Stimulated activated CD8-positive, alpha-beta memory T cell treated with anti-CD3 and anti-CD28 coated beads, Interleukin-2, amount 100 ng/mL, for 48 hours (primary cell): ENCODE data around the gene PDCD1.
"Not testable (repeated sequence)": the region's sequence is repeated elsewhere in the genome, so short reads cannot be mapped to it uniquely, and the experiment has no call there.

ENCODE experiments used
- DNase-seq, 2 donors: peaks; one replicate each; pipeline ENCODE4 v3.0.0-alpha.2; 2020; ENCODE audit warnings: low read depth in 2 of 2

PDCD1 gene

GRCh38 chr2:241877989-241878970, 19.6 kb upstream of the PDCD1 start:
- peak; percentile 60 to 68 for DNase-seq

GRCh38 chr2:241877197-241877685, 18.5 kb upstream of the PDCD1 start:
- DNase-seq = no peak

DNA sequence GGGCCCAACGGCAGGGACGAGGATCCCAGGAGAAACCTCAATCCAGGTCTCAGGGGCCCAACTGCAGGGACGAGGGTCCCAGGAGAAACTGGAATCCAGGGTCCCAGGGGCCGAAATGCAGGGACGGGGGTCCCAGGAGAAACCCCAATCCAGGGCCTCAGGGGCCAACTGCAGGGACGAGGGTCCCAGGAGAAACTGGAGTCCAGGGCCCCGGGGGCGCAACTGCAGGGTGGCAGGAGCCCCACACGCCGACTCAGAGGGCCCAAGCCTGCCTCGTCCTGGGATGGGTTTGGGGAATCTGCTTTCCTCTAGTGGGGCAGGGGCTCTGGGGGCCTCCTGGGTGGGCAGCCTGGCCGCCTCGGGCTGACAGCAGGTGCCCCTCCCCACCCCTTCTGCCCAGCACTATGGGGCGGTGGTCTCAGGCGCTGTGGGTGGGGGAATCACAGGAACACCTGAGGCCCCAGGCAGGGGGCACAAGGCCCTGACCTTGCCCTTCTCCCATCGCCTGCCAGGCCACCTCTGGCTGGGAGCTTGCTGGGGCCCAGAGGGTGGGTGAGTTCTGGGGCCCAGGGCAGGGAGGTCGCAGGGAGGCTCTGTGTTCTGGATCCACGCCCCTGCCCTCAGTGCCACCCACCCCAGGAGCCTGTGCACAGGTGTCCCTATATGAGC, 18.0 kb upstream of the PDCD1 start:
- no peak for DNase-seq

DNA sequence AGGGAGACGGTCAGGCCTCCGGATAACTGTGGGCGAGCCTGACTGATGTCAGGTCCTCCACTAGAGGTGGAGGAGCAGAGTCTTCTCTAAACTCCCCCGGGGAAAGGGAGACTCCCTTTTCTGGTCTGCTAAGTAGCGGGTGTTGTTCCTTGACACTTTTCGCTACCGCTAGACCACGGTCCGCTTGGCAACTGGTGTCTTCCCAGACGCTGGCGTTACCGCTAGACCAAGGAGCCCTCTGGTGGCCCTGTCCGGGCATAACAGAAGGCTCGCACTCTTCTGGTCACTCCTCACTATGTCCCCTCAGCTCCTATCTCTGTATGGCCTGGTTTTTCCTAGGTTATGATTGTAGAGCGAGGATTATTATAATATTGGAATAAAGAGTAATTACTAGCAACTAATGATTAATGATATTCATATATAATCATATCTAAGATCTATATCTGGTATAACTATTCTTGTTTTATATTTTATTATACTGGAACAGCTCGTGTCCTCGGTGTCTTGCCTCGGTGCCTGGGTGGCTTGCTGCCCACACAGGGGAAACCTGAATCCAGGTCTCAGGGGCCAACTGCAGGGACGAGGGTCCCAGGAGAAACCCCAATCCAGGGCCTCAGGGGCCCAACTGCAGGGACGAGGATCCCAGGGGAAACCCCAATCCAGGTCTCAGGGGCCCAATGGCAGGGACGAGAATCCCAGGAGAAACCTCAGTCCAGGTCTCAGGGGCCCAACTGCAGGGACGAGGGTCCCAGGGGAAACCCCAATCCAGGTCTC, 17.2 kb upstream of the PDCD1 start:
- DNase-seq = not testable (repeated sequence)

DNA sequence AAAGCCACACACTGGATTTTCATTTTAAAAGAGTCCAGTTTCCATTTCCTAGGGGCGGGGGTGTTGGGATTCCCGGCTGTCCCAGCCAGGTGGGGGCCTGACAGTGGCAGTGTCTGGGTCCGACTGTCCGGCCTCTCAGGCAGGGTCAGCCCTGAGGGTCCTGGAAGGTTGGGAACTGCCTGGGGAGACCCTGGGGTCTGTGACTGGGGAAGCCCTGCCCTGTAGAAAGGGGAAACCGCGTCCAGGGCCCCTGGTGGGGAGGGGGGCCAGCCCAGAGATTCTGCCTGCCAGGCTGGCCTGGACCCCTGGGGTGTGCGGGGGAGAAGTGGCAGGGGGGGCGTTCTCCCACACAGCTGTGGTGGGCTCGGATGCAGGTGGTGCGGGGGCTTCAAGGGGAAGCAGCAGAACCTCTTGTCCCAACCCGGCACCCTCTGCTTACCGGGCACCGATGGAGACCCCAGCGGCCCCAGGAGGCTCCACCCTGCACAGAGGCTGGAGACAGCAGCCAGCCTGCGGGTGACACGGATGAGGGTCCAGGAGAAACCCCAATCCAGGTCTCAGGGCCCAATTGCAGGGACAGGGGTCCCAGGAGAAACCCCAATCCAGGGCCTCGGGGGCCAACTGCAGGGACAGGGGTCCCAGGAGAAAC, 15.7 kb upstream of the PDCD1 start:
- no peak for DNase-seq

DNA sequence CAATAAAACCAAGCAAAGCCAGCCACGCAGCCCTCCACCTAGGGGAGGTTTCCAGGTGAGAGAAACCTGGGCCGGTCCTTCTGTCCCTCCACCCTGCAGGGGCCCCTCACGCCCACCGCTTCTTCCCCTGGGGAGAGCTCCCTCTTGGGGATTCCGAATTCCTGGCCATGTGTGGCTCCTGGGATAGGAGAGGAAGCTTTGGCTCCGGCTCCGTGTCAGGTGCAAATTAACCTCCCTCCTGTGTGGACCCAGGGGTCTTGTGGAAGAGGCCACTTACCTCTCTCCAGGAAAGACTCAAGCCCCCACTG, 15.1 kb upstream of the PDCD1 start:
- no peak for DNase-seq

DNA sequence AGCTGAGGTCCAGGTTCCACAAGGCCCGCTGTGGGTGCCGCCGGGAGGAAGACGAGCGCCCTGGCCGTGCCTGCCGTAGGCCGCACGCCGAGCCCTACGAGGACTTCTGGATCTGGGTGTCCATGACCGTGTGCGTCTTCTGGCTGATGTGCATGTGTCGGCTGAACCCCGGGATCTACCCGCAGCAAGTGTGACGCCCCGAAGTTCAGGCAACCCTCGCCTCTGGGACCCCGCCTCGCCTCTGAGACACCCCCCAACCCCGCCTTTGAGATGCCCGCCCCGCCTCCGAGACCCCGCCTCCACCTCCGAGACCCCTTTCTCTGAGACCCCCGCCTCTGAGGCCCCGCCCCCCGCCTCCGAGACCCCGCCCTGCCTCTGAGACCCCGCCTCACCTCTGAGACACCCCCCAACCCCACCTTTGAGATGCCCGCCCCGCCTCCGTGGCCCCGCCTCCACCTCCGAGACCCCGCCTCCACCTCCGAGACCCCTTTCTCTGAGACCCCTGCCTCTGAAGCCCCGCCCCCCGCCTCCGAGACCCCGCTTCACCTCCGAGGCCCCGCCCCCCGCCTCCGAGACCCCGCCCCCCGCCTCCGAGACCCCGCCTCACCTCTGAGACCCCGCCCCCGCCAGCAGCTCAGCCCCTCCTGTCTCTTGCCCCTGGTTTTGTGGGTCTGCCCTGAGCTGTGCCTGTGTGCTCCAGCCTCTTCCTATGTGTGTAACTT, 14.5 kb upstream of the PDCD1 start:
- no peak for DNase-seq

DNA sequence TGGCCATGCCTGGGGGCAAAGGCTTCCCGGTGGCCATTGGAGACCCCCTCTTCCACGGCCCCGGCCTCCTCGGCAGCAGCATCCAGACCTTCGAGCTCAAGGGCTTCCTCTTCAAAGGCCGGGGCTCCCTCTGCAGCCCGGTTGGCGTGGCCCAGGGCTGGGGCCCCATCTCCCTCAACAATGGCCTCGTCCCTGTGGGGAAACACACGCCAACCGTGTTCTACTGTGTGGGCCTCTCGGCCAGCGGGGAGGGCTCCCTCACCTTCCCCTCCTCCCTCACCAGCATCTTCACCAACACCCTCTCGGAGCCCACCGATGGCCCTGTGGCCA, 13.6 kb upstream of the PDCD1 start:
- no peak for DNase-seq

DNA sequence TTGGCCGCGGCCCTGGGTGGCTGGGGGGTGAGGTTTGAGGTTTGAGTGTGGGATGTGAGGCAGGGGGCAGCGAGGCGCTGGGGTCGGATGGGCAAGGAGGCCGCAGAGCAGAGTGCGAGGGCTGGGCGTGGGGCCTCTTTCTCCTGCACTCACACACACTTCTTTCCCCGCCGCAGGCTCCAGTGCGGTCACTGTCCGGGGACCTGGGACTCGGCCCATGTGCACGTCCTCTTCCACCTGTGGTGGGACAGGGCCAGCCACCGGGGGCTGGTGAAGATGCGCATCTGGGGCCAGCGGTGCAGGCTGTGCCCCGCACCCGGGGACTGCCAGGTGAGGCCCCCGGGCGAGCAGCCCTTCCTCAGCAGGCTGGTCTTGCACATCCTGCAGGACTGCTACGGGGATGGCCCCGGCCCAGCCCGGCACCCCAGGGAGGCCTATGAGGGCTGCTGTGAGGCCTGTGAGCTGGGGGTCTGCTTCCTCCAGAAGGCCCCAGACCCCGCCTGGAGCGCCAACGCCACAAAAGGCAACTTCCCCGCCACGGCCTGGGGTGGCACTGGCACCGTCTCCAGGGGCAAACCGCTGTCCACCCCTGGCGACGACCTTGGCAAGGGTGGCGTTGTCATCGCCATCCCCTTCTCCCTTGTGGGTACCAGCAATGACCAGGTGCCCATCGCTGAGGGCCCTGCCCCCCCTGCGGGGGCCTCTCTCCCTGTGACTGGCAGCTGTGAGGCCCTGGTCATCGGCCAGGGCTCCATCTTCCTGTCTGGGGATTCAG, 13.0 kb upstream of the PDCD1 start:
- DNase-seq = no peak

DNA sequence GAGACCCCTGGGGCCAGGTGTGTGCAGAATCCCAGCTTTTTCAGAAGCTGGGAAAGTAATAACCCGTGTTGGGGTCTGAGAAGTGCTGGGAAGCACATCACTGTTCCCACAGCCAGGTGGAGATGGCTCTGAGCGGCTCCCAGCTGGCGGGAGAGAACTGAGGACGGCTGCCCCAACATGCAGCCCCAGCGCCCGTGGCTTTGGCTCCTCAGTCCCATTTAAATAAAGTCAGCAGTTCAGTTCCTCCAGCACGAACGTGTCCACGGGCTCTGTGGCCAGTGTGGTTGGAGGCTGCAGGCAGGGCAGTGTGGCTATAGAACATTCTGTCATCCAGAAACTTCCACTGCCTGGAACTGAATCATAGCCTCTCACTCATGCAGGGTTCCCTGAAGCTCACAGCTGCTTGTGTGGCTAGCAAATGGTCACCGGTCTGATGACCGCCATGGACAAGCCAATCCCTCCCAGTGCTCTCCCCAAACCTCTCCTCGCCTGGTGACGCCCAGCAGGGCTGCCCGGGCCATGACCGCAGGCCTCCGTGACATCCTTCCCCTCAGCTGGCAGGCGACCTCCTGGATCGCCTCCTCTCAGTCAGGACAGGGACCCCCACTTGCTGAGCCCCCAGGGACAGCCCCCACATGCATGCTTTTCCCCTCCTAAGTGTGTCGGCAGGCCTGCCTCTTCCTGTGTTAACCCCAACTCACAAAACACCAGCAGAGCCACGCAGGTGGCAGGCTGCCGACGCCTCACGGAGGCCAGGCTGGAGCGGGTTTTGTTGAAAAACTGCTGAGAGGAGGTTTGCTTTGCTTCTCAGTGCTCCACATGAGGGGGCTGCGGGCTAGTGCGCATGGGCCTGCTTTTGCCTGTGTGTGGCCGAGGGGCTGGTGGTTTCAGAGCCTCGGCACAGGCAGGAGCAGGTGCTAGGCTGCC, 12.2 kb upstream of the PDCD1 start:
- peak in 1 of 2 donors; percentile 29 for DNase-seq

GRCh38 chr2:241870081-241870541, 11.4 kb upstream of the PDCD1 start:
- no peak for DNase-seq

DNA sequence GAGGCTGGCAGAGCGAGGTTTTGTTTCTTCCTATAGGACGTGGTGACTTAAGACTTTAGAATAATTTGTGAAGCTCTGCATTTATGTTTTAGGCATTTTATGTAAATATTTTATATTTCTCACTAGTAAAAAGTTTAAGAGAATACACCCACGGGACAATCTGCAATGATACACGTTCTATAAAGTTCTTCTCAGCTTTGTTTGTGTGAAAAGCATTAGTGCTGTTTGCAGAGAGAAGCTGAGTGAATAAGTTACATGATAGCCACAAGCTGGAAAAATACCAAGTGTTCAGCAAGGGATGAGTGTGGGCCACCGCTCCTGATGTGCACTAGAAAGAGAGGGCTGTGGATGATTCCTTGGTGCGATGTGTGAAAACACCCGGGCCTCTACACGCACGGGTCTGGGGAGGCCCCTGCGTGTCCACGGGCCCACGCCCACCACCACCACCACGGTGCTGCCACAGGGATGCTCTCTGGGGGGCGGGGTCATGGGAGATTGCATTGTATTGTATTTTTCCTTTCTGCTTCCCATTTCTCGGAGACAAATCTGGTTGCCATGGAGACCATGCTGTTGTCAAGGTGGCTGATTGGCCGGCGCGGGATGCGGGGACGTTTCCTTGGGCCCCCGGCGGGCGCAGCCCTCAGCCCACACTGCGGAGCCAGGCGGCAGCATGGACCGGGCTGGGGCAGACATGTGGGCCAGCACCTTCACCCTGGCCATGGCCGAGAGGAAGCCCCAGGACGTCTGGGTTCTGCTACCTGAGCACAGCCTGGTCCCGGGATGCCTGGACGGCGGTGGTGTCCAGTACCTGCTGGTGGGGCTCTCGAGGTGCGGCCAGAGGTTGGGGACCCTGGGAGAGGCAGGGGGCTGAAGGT, 10.6 kb upstream of the PDCD1 start, which contains the start of gene RTP5:
Gene RTP5 (plus strand): TSS at position 643 of the 875 bp plus-strand sequence. CDS start 28 bp downstream, at position 671.
- DNase-seq = no peak

DNA sequence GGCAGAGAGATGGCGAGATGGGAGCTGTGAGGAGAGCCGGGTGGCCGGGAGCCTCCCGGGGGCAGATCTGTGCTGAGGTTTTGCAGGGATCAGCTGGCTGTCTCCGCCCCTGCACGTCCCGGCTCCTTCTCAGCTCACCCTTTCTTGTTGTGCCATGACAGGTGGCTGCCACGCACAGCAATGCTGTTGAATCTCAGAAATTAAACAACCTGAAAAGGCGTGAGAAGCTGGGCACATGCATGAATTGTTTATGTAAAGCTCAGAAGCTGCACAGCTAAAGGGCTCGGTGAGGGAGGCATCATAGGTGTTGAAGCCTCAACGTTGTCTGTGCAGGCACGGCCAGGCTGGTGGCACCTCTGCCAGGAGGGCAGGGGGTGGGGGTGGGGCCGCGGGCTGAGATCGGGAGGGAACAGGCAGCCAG, 10.0 kb upstream of the PDCD1 start:
- DNase-seq = no peak

DNA sequence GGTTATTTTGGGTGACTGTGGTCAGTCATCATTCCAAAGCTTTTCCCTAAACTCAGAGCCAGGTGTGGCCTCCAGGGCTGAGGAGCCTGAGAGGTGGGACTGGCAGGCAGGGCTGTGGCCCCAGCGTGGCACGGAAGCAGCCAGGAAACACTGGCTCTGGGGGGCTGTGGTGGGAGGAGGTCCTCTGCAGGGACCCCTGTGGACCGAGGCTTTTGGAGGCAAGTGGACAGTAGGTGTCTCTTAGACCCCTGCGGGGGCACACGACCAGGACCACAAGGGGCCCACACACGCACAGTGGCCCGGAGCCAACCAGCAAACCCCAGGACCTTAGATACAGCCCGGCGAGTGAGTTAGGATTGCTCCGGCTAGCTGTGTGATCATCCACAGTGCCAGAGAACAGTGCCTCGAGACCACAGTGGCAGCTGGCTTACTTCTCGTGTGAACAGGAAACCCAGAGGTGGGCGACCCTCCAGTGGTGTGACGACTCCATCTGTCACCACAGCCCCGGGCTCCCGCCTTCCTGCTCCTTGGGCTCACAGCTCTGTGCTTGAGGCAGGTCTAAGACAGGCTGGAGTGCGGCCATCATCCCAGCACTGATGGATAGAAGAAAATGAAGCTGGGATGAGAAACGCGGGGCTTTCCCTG, 9.2 kb upstream of the PDCD1 start:
- DNase-seq = peak; percentile 54 to 61

- no peak for DNase-seq
These were observed 8.3 kb upstream of the PDCD1 start for GRCh38 chr2:241866790-241867645.

DNA sequence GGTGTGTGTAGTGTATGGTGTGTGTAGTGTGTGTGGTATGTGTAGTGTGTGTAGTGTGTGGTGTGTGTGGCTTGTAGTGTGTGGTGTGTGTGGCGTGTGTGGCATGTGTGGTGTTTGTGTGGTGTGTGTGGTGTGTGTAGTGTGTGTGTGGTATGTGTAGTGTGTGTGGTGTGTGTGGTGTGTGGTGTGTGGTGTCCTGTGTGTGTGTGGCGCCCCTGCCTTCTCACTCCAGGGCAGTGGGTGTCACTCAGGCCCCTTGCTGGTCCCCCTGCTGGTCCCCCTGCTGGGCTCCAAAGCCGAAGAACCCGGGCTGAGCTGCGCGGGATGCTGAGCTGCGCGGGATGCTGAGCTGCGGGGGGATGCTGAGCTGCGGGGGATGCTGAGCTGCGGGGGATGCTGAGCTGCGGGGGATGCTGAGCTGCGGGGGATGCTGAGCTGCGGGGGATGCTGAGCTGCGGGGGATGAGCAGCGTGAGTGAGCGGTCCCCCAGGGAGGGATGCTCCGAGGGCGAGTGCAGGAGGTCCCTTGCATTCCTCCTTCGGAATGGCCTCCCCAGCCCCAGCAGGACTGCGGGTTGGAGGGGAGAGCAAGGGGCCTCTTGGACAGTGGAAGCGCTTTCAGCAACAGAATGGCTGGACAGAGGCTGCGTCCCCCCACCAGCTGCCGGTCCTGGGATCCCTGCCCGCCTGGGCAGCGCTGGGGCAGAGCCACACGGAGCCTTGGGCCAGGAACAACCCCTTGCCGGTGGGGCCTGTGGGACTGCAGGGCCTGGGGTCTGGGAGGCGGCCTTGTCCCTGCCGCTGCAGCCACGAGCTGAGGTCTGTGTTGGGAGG, 7.5 kb upstream of the PDCD1 start:
- DNase-seq = no peak
